ENCODE results near the gene BRPF1. TPM values are rescaled to one million over a fixed set of nuclear protein-coding genes. Genes with fewer than 3 reads are reported as not detected.
A peak's percentile ranks its signal among the peaks of the same experiment; 100 is the strongest.

BRPF1 gene
- total and polyA plus RNA-seq, 10 of the 15 experiments (the other 5 are each of a cell fraction or from before 2014, with no cell fraction given) = 1.2 to 25.3 (median 13.6) TPM

GRCh38 chr3:9698293-9698692 is 33.2 kb upstream of the BRPF1 start:
- ChIA-PET SMC1A (ENCODE audit: uncharacterized antibody, unreplicated experiment) (no interaction called here), CTCF (no interaction called here), POLR2A (no interaction called here), RAD21 (ENCODE audit: unreplicated experiment) (interaction anchor here (0.8 kb wide), 1 partner anchor 194 kb away, joined by 3 read pairs; no protein-coding TSS in a partner anchor)
- Histone ChIP-seq H3K36me3 (ENCODE audit: control insufficient read depth in 2 of 2, insufficient read depth in 2 of 2, low read length in 1 of 2) (peaks cover 11 to 15% of the 10 kb centered on the region in 2 experiments; a peak in 3 of 4 replicates), H3K27ac (ENCODE audit: control insufficient read depth, insufficient read depth) (no peak overlapping the region), H3K27me3 (replicated peaks in 1 of 2; ENCODE audit: control insufficient read depth in 2 of 2, insufficient read depth in 2 of 2, low read length in 1 of 2) (no peaks in the 10 kb centered on the region), H3K4me3 (no peak overlapping the region), H3K4me1 (ENCODE audit: control insufficient read depth, insufficient read depth, low read length) (no peaks in the 10 kb centered on the region), H3K4me2 (ENCODE audit: control insufficient read depth, insufficient read depth) (no peak overlapping the region), H4K20me1 (ENCODE audit: control insufficient read depth, insufficient read depth) (no peaks in the 10 kb centered on the region), H2AFZ (ENCODE audit: control insufficient read depth, low read depth, low read length) (no peak overlapping the region), H3K79me2 (ENCODE audit: control insufficient read depth, insufficient read depth, low read length) (no peaks in the 10 kb centered on the region), H3K9ac (ENCODE audit: control insufficient read depth, insufficient read depth, low read length) (no peak overlapping the region), H3K9me3 (replicated peaks; ENCODE audit: control insufficient read depth, insufficient read depth, low read length) (no peaks in the 10 kb centered on the region)
- intact Hi-C loops (cut with micrococcal nuclease; ENCODE audit: unreplicated experiment) (no loop called here), in situ Hi-C loops (cut with MboI) (no loop called here)
- ATAC-seq (no peak), DNase-seq (ENCODE audit: low read depth, low spot score) (no peak), FAIRE-seq (no peak)
- no TSS peak for BruUV-seq (replicated peaks)
- 95% methylated on average over 3 of the region's 3 CpGs for WGBS (ENCODE audit: insufficient coverage, insufficient replicate concordance, low lambda C conversion rate, missing lambda C conversion rate)
- TF ChIP-seq ASH2L (IDR thresholded peaks at IDR 0.05; ENCODE audit: borderline replicate concordance, low read depth) (no peak), RB1 (IDR thresholded peaks at IDR 0.05; ENCODE audit: borderline replicate concordance) (no peak), POLR2A (IDR thresholded peaks at IDR 0.05; ENCODE audit: low read depth, low read length) (peak; percentile 52)

DNA sequence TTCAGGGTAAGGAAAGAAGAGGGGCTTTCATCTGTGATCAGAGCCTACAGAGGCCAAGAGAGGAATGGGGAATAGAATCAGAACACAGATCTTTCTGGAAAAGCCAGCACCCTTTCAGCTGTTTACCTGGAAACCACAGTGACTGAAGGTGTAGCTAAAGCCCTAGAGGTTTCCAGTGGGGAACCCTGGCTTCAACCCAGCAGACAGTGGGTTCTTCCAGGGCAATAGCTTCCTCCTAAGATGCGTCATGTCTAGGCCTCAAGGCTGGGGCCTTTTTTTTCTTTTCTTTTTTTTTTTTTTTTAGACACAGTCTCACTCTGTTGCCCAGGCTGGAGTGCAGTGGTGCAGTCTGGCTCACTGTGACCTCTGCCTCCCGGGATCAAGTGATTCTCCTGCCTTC is 31.0 kb upstream of the BRPF1 start:
- Histone ChIP-seq H3K27ac (ENCODE audit: control insufficient read depth, insufficient read depth) (no peak overlapping the region), H2AFZ (ENCODE audit: control insufficient read depth, low read depth, low read length) (no peak overlapping the region), H3K9ac (ENCODE audit: control insufficient read depth, insufficient read depth, low read length) (no peak overlapping the region), H3K4me1 (ENCODE audit: control insufficient read depth, insufficient read depth, low read length) (no peaks in the 10 kb centered on the region), H3K9me3 (replicated peaks; ENCODE audit: control insufficient read depth, insufficient read depth, low read length) (no peaks in the 10 kb centered on the region), H3K27me3 (replicated peaks in 1 of 2; ENCODE audit: control insufficient read depth in 2 of 2, insufficient read depth in 2 of 2, low read length in 1 of 2) (peaks cover 0 to 3% of the 10 kb centered on the region in 2 experiments; a peak in 1 of 4 replicates), H3K4me3 (no peak overlapping the region), H4K20me1 (ENCODE audit: control insufficient read depth, insufficient read depth) (no peaks in the 10 kb centered on the region), H3K4me2 (ENCODE audit: control insufficient read depth, insufficient read depth) (no peak overlapping the region), H3K79me2 (ENCODE audit: control insufficient read depth, insufficient read depth, low read length) (no peaks in the 10 kb centered on the region), H3K36me3 (ENCODE audit: control insufficient read depth in 2 of 2, insufficient read depth in 2 of 2, low read length in 1 of 2) (peaks cover 9 to 10% of the 10 kb centered on the region in 2 experiments; a peak in 3 of 4 replicates)
- ChIA-PET SMC1A (ENCODE audit: uncharacterized antibody, unreplicated experiment) (interaction anchor here (0.6 kb wide), 1 partner anchor 326 kb away, joined by 3 read pairs; no protein-coding TSS in a partner anchor), CTCF (interaction anchor here (1.0 kb wide), 1 partner anchor 197 kb away, joined by 5 read pairs; no protein-coding TSS in a partner anchor), POLR2A (no interaction called here), RAD21 (ENCODE audit: unreplicated experiment) (interaction anchor here (0.8 kb wide), 1 partner anchor 53 kb away, joined by 3 read pairs; no protein-coding TSS in a partner anchor)
- no peak for DNase-seq (ENCODE audit: low read depth, low spot score)
- no TSS peak for BruUV-seq (replicated peaks)
- in situ Hi-C loops (cut with MboI) = no loop called here
- FAIRE-seq = no peak
- no peak for ATAC-seq
- TF ChIP-seq TAF1 (IDR thresholded peaks at IDR 0.05; ENCODE audit: borderline replicate concordance, low read depth, low read length) (no peak), MEF2B (IDR thresholded peaks at IDR 0.05; ENCODE audit: partially characterized antibody, poor library complexity, severe bottlenecking) (no peak), SP1 (IDR thresholded peaks at IDR 0.05; ENCODE audit: low read depth, low read length) (no peak), RB1 (IDR thresholded peaks at IDR 0.05; ENCODE audit: borderline replicate concordance) (no peak), RCOR1 (conservative IDR thresholded peaks at IDR 0.05; ENCODE audit: low read depth, low read length) (no peak), TCF12 (IDR thresholded peaks at IDR 0.05; ENCODE audit: low read depth, low read length) (no peak), TCF7 (IDR thresholded peaks at IDR 0.05; ENCODE audit: borderline replicate concordance) (no peak), ZNF592 (IDR thresholded peaks at IDR 0.05) (no peak), SMAD5 (IDR thresholded peaks at IDR 0.05; ENCODE audit: low read depth) (no peak), NR2F1 (conservative IDR thresholded peaks at IDR 0.05) (no peak), RFX5 (IDR thresholded peaks at IDR 0.05; ENCODE audit: low read depth, low read length) (no peak), IKZF1 (conservative IDR thresholded peaks at IDR 0.05) (no peak)
- intact Hi-C loops (cut with micrococcal nuclease; ENCODE audit: unreplicated experiment) = no loop called here
- WGBS (ENCODE audit: insufficient coverage, insufficient replicate concordance, low lambda C conversion rate, missing lambda C conversion rate) = 73% methylated on average over 2 of the region's 2 CpGs

Data from GM12878 (cell line).